ENCODE measurements around the gene HOXB6.

Gene HOXB6

DNA sequence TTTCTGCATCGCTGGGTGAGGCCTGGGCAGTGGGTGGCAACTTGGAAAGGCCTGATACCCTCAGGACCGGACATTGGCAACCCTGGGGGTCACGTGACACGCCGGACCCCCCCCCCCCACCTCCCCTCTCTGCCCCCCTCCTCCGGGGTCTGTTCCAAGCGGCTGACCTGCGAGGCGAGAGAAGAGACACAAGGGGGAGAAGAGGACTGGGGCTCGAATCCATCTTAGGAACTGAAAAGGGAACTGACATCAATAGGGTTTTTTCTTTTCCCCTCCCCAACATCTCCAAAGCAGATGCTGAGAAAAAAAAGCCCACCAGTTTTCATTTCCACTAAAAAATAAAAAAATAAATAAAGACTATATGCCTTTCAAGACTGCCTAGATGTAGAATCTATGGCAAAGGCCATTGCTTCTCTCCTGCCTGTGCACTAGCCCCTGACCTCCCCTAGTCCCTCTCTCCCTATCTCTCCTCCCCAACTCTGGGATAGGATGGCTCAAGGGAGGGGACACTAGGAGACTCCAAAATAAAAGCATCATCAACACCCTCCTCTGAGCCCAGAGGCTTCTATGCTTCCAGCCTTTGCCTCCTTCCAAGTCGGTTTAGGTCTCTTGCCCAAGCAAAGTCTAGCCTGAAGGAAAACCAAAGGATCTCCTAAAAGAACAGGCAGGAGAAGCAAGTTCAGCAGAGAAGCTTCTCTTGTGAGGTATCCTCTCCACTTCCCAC lies 52.2 kb downstream of the HOXB6 start:
- no peak for DNase-seq (ENCODE audit: low read depth)

DNA sequence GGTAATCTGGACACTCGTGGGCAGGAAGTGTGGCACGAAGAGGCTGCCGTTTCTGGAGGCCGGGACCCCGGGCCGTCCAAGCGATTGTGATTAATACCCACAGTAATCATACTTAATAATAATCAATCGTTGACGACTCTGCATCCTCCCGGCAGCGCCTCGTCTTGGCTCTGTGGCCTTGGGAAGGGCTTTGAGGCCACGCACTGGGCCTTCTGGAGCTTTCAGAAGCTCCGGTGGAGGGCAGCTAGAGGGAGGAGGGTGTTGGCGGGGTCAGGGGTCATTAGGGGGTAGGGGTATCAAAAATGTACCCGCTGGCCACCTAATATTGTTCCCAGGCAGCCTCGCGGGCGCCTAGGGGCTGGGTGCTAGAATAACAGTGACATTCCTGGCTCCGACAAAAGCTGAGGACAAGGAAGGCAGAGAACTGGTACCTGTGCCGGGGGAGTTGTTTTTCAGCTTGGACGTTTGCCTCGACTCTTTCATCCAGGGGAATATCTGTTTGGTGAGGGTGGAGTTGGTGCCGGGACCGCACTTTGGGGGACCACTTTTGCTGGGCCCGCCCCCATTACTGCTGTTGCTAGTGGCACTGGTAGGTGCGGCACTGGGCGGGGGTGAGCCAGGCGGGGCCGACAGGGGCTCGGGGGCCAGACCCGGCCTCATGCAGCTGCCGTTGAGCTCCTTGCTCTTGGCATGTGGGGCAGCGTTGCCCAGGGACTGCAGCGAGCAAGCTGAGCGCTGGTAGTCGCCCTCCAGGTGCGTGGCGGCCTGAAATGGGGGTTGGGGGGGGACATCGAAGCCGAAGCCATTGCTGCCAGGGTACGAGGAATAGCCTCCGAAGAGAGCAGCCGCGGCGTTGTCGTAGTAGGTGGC lies 53.0 kb downstream of the HOXB6 start:
- no peak for DNase-seq (ENCODE audit: low read depth)

DNA sequence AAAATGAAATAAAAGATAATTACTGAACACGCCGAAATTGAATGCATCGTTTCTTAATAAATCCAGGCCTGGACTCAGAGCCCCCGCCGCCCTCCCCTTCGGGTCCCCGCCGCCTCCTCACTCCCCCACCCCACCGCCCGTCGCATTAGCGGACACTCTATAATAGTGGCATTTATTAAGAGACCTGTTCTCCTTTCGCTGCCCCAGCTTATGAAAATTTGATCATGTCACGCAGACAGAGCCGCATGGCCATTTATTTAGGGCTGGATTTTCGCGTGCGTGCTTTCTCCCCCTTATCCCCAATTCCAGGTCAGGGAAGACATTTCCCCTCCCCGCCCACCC lies 53.6 kb downstream of the HOXB6 start:
- DNase-seq (ENCODE audit: low read depth): no peak

DNA sequence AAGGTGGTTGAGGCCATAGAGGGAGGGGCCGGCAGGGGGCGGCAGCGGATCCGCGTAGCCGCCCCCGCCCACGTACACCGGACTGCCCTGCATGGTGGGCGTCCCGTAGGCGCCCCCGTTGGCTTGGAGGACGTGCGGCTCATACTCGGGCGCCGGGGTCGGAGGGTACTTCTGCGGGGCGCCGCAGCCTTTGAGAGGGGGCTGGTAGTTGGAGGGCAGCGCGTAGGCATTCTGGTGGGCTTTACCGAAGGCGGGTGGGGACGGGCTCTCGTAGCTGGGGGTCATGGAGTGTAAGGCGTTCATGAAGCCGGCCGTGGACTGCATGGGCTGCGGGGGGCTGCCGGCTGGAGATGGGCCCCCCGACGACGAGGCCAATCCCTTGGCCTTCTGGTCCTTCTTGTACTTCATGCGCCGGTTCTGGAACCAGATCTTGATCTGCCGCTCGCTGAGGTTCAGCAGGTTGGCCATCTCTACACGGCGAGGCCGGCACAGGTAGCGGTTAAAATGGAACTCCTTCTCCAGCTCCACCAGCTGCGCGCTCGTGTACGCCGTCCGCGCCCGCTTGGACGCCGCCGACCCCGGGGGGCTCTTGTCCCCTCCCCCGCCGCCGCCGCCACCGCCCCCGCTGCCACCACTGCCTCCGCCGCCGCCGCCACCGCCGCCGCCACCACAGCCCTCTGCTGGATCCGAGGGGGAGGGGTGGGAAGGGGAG lies 54.1 kb downstream of the HOXB6 start:
- DNase-seq (ENCODE audit: low read depth): no peak

DNA sequence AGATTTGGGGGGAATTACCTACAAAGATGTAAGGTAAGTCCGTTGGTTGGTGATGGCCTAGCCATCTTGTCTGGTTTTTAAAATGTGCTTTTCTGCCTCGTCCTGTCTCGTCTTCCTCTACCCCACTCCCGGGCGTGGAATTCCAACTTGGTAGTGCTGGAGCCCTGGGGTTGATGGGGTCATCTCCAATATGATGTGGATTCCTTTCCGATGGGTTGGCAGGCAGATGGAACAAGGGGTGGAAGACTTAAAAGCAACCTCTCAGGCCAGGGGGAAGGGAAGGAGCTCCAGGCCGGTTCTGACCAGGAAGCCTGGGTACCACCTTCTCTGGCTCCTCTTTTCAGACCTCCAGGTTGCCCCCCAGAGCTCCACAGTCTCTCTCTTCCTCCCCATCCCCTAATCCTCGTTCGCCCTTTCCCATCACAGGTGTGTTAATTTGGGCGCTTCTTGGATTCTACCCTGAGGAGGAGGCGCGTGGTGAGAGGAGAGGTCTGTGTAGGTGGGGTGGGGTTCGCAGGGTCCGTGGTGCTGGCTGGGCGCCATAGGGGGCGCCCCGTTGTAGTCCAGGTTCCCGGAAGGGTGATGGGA lies 54.8 kb downstream of the HOXB6 start:
- no peak for DNase-seq (ENCODE audit: low read depth)

DNA sequence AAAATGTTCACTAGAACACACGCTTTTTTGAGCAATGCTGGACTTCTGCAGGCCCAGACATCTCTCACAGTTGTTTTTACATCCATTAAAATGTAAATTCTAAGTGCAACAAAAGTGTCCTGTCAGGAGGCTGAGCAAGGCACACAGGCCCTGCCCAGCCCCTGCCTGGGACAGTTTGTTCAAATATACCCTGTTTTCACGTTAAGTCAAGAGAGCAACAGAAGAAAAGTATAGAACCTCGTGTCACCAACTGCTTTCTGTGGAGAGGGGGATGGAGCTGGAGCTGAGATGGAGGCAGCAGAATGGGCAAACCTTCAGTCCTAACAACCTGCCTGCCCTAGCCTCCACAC lies 55.5 kb downstream of the HOXB6 start:
- no peak for DNase-seq (ENCODE audit: low read depth)

DNA sequence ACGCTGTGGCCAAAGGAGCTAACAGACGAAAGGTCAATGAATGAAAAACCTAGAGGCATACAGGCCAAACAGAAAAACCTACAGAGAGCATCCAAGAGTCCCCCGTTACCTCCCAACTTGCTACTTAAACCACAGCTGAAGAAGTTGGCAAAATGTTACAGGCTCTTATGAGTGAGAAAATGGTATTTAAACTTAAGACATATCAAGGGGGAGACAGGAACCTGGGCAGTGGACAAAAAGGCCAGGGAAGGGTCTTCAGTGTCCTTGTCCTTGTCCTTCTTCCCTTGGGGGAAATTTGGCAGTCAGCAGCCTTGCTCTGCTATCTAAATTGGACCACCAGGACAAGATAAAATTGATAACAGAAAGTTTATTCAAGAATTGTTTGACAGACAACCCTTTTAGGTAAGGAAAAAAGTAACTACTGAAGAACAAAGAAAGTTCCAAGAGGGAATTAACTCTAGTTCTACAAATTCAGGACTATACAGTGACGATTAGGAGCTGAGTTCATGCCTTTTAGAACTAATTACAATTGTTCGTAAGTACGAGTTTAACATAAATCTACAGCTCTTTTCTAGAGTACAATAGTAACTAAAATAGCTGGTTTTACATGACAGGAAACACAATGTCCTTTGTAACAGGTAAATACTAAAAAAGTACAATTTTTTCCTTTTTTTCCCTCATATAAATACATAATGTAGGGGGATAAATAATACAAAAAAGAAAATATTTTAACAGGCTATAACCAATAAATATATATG lies 56.1 kb downstream of the HOXB6 start:
- no peak for DNase-seq (ENCODE audit: low read depth)

DNA sequence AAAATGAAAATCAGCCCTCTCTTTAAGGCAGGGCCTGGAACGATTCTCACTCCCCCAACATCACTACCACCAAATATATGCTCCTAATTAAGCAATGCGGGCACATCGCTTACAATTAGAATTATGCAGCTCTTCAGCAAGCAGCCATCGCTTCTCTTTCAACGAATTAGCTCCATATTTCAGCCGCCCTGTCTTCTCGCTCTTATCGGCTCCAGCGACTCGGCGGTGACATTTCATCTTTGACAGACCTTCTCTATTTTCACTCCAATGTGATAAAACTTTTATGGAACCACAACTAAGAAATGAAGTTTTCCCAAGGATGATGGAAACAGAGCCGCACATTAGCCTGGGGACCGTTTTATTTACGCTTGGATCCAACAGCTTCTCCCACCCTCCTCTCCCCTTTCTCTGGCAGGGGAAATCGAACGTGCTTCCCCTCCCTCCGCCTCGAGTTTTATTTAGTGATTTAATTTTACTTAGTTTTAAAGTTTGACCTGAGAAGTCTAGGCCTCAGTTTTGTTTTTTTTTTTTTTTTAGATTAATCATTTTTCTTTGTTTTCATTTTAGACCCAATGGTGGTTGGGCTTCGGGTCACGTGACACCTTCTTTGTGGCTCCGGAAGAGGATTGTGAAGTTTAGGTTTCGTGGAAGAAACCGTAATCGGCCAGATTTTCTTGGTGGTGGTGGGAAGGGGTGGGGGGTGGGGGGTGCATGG lies 56.8 kb downstream of the HOXB6 start:
- no peak for DNase-seq (ENCODE audit: low read depth)

DNA sequence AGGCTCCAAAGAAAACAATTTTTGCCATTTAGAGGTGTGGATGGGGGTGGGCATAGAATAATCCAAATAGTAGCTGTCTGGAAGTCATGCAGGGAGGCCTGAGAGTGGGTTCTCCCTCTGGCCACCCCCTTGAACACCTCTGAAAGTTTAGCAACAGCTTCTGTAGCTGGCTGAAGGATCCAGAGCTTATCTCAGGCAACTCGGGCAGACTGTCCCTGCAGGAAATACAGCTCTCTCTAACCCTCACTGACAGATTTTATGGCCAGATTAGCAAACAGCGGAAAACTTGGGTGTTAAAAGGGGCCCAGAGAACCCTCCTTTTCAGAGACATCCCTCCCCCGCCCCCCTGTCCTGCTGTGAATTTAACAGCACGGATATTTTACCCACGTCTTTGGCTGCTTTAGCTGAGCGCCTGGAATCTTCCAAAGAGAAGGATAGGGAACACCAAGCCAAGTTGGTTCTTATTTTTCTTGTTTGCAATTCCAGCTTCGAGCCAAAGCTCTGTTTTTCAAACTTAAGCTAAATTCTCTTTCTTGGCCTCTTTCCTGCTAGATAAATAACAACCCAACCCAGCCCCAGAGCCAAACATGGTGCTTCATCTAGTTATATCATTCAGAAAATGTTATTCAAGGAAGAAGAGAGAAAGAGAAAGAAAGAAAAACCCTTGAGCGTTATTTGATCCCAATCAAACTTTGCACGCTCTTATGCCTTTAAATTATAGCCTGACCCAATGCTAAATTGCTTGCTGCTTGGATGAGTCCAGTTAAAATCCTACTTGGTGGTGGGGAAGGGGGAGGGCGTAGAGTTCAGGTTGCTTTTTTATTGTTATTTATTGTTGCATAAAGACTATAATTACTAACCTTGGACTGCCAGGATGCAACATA lies 57.6 kb downstream of the HOXB6 start:
- no peak for DNase-seq (ENCODE audit: low read depth)

DNA sequence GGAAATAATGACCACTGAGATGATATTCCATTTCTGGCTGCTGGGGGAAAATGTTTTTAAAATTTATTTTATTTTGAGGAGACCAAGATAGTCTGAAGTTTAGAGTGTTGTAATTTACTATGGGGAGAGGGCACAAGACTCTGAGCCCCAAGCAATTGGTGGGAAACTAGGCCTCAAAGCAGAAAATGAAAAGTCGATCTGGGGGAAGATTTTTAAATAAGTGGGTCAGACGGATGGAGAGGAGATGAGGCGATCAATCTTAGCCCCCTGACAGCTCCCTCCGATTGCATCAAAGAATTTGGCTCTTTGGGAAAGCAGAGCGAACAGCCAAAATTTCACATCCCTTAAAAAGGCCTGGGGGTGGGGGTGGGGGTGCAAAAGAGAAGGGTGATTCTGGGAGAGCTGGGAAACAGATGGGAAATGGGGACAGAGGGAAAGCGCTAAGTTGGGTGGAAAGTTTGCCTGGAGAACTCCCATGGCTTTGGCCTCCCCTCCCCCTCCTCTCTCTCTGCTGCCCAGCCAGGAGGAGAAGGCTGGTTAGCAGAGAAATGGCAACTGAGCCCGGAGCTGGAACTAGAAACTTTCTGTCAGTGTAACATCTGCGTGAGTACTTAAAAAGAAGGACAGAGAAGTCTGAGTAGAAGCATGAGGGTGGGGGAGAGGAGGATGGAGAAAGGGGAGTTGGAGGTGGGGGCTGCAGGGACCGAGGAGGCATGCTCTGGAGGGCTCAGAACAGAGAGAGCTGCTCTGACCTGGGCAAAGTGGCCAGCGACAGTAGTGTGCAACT lies 58.5 kb downstream of the HOXB6 start:
- DNase-seq (ENCODE audit: low read depth): no peak
